ENCODE measurements around the gene USP8.

GRCh38 chr15:50496692-50497091 is 72.5 kb downstream of the USP8 start:
- TF ChIP-seq CTCF (IDR thresholded peaks at IDR 0.05) (no peak), POLR2A (IDR thresholded peaks at IDR 0.05) (no peak)

All from lower leg skin (tissue), 3 donors.